ENCODE results near the gene EYS. TPM values are rescaled to one million over a fixed set of nuclear protein-coding genes. Genes with fewer than 3 reads are reported as not detected.
"Not testable (repeated sequence)": the region's sequence is repeated elsewhere in the genome, so short reads cannot be mapped to it uniquely, and the experiment has no call there.

EYS gene
- total RNA-seq, 1 donor from 2014 or later = not detected

DNA sequence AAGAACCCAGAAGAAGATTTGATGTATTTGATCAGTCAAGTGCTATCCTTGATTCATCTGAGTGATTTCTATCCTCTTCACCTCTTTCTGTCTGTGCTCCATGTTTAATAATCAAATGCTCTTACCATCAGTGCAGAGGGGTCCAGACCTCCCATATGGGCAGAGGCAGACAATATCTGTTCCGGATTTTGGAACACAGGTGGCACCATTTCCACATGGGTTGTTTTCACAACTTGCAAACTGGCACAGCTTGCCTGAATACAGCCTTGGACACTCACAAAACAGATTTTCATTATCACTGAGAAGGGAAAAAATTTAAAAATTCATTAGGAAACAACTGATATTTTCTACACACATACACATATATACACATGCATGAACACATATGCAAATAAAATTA is 1843.0 kb downstream of the EYS start:
- intact Hi-C loops (cut with micrococcal nuclease) = no loop called here

- intact Hi-C loops (cut with micrococcal nuclease) = no loop called here
These were observed 1844.4 kb downstream of the EYS start for GRCh38 chr6:63862486-63863198.

GRCh38 chr6:63859528-63859927 is 1847.5 kb downstream of the EYS start:
- intact Hi-C loops (cut with micrococcal nuclease) = no loop called here

GRCh38 chr6:63858691-63859090 is 1848.3 kb downstream of the EYS start:
- intact Hi-C loops (cut with micrococcal nuclease) = no loop called here

DNA sequence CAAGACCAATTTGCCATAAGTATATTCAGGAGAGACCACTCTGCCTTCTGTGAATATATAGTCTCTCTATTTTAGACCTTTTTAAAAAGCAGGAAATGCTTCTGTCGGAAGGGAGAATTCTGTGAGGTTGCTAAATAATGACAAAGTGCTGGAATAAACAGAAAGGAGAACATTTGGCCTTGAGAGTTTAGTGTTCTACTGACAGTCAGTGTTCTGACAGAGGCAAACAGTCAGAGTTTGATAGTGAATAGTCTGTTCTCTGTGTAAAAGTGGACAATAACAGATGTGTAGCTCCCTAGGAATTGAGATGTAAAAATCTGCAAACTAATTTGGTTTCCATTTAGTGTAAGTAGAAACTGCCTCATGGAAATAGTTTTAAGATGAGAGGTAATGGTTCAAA is 1850.8 kb downstream of the EYS start:
- intact Hi-C loops (cut with micrococcal nuclease) = no loop called here

- intact Hi-C loops (cut with micrococcal nuclease) = no loop called here
These were observed 1862.7 kb downstream of the EYS start for GRCh38 chr6:63844287-63844686.

- intact Hi-C loops (cut with micrococcal nuclease) = no loop called here
These were observed 1867.5 kb downstream of the EYS start for GRCh38 chr6:63839485-63839884.

DNA sequence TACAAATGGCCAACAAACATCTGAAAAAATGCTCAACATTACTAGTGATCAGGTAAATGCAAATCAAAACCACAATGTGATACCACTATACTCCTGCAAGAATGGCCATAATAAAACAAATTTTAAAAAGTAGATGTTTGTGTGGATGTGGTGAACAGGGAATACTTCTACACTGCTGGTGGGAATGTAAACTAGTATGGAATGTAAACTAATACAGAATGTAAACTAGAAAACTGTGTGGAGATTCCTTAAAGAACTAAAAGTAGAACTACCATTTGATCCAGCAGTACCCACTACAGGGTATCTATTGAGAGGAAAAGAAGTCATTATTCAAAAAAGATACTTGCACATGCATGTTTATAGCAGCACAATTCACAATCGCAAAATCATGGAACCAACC is 1878.3 kb downstream of the EYS start:
- intact Hi-C loops (cut with micrococcal nuclease) = not testable (repeated sequence)

GRCh38 chr6:63824722-63825121 is 1882.3 kb downstream of the EYS start:
- intact Hi-C loops (cut with micrococcal nuclease) = no loop called here

GRCh38 chr6:63821442-63821841 is 1885.6 kb downstream of the EYS start:
- intact Hi-C loops (cut with micrococcal nuclease) = no loop called here

GRCh38 chr6:63819831-63820230 is 1887.2 kb downstream of the EYS start:
- intact Hi-C loops (cut with micrococcal nuclease) = no loop called here

- intact Hi-C loops (cut with micrococcal nuclease) = no loop called here
These were observed 1889.5 kb downstream of the EYS start for GRCh38 chr6:63817492-63818050.

DNA sequence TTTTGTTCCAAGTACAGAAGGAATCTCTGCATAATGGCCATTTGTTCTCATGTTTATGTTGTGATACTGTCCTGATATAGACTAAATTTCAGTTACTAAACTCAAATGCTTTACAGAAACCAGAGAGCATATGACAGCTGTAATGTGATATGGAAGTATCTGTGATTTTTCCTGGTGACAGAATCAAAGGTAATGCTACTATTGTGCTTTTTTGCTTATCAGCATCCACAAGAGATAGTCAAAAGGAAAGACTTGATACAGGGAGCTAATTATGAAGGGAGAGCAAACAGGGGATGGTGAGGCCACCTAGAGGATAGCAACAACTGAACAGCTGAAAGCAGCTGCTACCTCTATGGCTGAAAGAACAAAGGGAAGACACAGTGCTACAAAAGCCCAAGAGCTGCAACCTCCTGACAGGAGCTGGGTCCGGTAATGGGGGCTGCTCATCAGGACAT is 1890.0 kb downstream of the EYS start:
- intact Hi-C loops (cut with micrococcal nuclease) = no loop called here

DNA sequence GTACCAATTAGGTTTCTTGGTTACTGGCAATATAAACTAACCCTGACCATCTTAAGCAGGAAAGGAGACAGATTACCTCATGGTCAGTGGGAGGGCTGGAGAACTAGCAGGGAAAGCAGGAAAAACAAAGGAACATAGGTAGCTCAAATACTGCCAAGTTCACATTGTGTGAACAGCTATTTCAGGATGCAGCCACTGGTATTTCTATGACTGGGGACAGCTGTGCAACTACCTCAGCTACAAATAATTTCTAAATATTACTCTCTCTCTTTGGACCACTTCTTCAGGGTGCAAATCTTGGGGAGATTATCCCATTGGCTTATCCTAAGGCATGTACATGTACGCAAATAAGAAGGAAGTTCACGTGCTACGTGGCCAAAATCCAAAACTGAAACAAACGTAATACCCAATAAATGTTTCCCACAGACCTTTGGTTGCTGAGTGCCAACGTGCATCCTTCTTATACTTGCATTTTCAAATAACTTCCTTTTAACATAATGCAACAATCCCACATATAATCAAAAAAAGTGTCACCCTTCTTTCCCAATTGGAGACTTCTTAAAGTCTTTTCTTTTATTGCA is 1890.5 kb downstream of the EYS start:
- intact Hi-C loops (cut with micrococcal nuclease) = no loop called here

GRCh38 chr6:63814459-63814858 is 1892.6 kb downstream of the EYS start:
- intact Hi-C loops (cut with micrococcal nuclease) = no loop called here

DNA sequence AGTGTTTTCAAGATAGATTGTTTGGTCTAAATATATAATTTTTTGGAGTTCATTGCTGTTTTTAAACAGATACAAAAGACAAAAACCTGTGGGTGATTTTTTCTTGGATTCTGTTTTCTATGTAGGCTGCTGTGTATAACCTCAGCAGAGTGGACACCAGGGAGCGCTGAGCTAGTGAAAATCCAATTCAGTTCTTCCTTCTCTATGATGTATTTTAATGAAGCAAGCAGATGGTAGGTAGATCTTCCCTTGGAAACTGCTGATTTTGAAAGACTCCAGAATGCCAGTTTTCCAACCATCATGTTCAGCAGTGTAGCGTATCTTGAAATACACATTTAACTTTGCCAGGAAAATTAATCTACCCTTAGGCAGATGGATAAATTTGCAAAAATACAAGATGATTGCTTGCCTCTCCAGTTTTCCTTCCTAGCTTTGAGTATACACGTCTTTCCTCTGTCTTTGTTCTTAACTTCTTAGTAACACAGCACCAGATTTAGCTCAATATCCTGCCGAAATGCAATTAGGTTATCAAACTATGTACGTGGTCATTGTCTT is 1893.4 kb downstream of the EYS start:
- intact Hi-C loops (cut with micrococcal nuclease) = no loop called here

GRCh38 chr6:63808576-63808975 is 1898.5 kb downstream of the EYS start:
- intact Hi-C loops (cut with micrococcal nuclease) = no loop called here

- intact Hi-C loops (cut with micrococcal nuclease) = no loop called here
These were observed 1900.0 kb downstream of the EYS start for GRCh38 chr6:63807056-63807455.

GRCh38 chr6:63806573-63806913 is 1900.5 kb downstream of the EYS start:
- intact Hi-C loops (cut with micrococcal nuclease) = no loop called here

GRCh38 chr6:63805808-63806572 is 1901.0 kb downstream of the EYS start:
- intact Hi-C loops (cut with micrococcal nuclease) = no loop called here

- intact Hi-C loops (cut with micrococcal nuclease) = no loop called here
These were observed 1901.7 kb downstream of the EYS start for GRCh38 chr6:63805345-63805744.

DNA sequence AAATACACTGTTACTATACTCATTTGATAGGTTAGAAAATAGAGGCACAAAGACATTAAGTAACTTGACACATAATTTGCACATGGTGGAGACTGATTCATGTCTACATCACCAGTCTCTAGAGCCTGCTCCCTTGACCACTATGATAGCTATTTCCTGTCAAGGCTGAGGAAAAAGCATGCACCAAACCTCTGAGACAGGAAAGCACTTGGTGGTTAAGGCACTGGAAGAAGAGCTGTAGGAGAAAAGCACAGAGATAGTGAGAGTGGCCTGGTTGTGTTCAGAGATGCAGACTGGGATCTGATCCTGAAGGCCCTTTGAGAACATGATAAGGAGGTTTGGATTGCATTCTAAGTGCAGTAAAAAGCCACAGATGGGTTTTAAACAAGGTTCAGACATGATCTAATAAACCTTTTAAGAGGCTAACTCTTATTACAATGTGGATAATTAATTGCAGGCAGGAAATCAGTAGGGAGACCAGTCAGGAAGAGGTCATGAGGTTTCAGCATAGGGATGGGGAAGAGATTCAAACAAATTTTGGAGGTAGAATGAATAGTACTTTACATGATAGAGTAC is 1902.6 kb downstream of the EYS start:
- intact Hi-C loops (cut with micrococcal nuclease) = no loop called here
